Keratinocyte (primary cell): ENCODE data around the gene NT5C3A. TPM values are rescaled to one million over a fixed set of nuclear protein-coding genes. Genes with fewer than 3 reads are reported as not detected.
A peak's percentile ranks its signal among the peaks of the same experiment; 100 is the strongest.

ENCODE experiments used
- DNase-seq: peaks from one replicate; pipeline ENCODE4 v3.0.0-alpha.2; 2011; ENCODE audit warnings: low read depth, missing footprints, low spot score
- FAIRE-seq: peaks from 2 replicates; lab custom pipeline; 2011; peaks lifted over from hg19 to GRCh38; lab: Jason Lieb, UNC
- H2AFZ ChIP-seq: 2 replicates; pipeline ENCODE4 v1.6.0; 2012; ENCODE audit warnings: low read length, control low read depth, inconsistent platforms; ENCODE audit not compliant: control insufficient read depth
- H3K27ac ChIP-seq: 2 replicates; pipeline ENCODE4 v1.5.1; 2011; ENCODE audit warnings: low read length; ENCODE audit not compliant: control insufficient read depth, insufficient read depth
- H3K27me3 ChIP-seq: 3 replicates; pipeline ENCODE4 v1.6.0; 2011; ENCODE audit warnings: low read length; ENCODE audit not compliant: control insufficient read depth, insufficient read depth; ENCODE audit errors: extremely low read depth
- H3K36me3 ChIP-seq, 2 experiments: 2 replicates in 1 of 2; 3 replicates in 1 of 2; pipeline ENCODE4 v1.5.1; 2011; ENCODE audit warnings: low read length in 2 of 2, mild to moderate bottlenecking in 1 of 2; ENCODE audit not compliant: control insufficient read depth in 2 of 2, insufficient read depth in 2 of 2; ENCODE audit errors: extremely low read depth in 1 of 2
- H3K4me1 ChIP-seq: 3 replicates; pipeline ENCODE4 v1.5.1; 2011; ENCODE audit warnings: low read length; ENCODE audit not compliant: control insufficient read depth, insufficient read depth; ENCODE audit errors: extremely low read depth
- H3K4me2 ChIP-seq: 3 replicates; pipeline ENCODE4 v1.6.0; 2011; ENCODE audit warnings: low read depth, low read length; ENCODE audit not compliant: control insufficient read depth, insufficient read depth; ENCODE audit errors: extremely low read depth
- H3K4me3 ChIP-seq, 3 experiments: fragments of 200-600 bp in 1 of 3; sonication (generic) in 1 of 3; 2 replicates in 2 of 3; 3 replicates in 1 of 3; pipeline ENCODE4 v1.5.1; 2011 to 2016; ENCODE audit warnings: low read length in 3 of 3, mild to moderate bottlenecking in 3 of 3, control low read depth in 2 of 3, inconsistent platforms in 1 of 3, low read depth in 1 of 3, mixed read lengths in 1 of 3, mixed run types in 1 of 3, moderate library complexity in 1 of 3; ENCODE audit not compliant: control insufficient read depth in 2 of 3, insufficient read depth in 2 of 3; ENCODE audit errors: extremely low read depth in 1 of 3
- H3K79me2 ChIP-seq: 2 replicates; pipeline ENCODE4 v1.6.0; 2012; ENCODE audit warnings: low read length; ENCODE audit not compliant: control insufficient read depth, insufficient read depth
- H3K9ac ChIP-seq: 3 replicates; pipeline ENCODE4 v1.6.0; 2011; ENCODE audit warnings: low read length; ENCODE audit not compliant: control insufficient read depth, insufficient read depth; ENCODE audit errors: extremely low read depth
- H3K9me1 ChIP-seq: 3 replicates; pipeline ENCODE4 v1.6.0; 2011; ENCODE audit warnings: low read length; ENCODE audit not compliant: control insufficient read depth, insufficient read depth; ENCODE audit errors: extremely low read depth
- H3K9me3 ChIP-seq: 2 replicates; pipeline ENCODE4 v1.5.1; 2012; ENCODE audit warnings: low read depth, low read length; ENCODE audit not compliant: control insufficient read depth
- H4K20me1 ChIP-seq: 3 replicates; pipeline ENCODE4 v1.6.0; 2011; ENCODE audit warnings: low read length; ENCODE audit not compliant: control insufficient read depth, insufficient read depth; ENCODE audit errors: extremely low read depth
- EZH2 ChIP-seq: IDR thresholded peaks from one replicate; pipeline ENCODE4 v1.6.1; 2012; ENCODE audit warnings: inconsistent platforms, mild to moderate bottlenecking, low read length, moderate library complexity
- dilution Hi-C: fragments of 300-500 bp; cut with MboI; formaldehyde crosslinking; loops from one replicate; pipeline ENCODE4 v1.7.0; 2020; ENCODE audit warnings: low sequenced_read_pairs; ENCODE audit not compliant: extremely low pct_ligation_motif_present
- polyA plus RNA-seq, 5 experiments: library from polyadenylated mRNA; depleted of rRNA in 3 of 5; stranded (reverse) in 3 of 5; stranded (forward) in 1 of 5; unstranded in 1 of 5; fragments of >200 nt; gene quantifications; 1 replicate in 1 of 5; 2 replicates in 3 of 5; 3 replicates in 1 of 5; pipeline versions ENCODE4 v1.2.1 to v1.2.3, GENCODE V29; 2011 to 2012; ENCODE audit warnings: missing spikeins in 2 of 5, low read depth in 1 of 5, low replicate concordance in 1 of 5
- TF ChIP-seq, protein P1 (sequence below), 3 experiments: IDR thresholded peaks in 1 of 3; conservative IDR thresholded peaks in 1 of 3; optimal IDR thresholded peaks in 1 of 3; 2 replicates in 2 of 3; 3 replicates in 1 of 3; pipeline versions ENCODE3 to v1.5.1; 2011; ENCODE audit warnings: low read length in 3 of 3, mild to moderate bottlenecking in 3 of 3, moderate library complexity in 2 of 3, control low read depth in 1 of 3, inconsistent platforms in 1 of 3; ENCODE audit not compliant: insufficient read depth in 2 of 3; ENCODE audit errors: extremely low read depth in 1 of 3

The NT5C3A gene
- polyA plus RNA-seq, 1 donor (not counting 4 experiments of a cell fraction or from before 2014, with no cell fraction given): 30.5 TPM

DNA sequence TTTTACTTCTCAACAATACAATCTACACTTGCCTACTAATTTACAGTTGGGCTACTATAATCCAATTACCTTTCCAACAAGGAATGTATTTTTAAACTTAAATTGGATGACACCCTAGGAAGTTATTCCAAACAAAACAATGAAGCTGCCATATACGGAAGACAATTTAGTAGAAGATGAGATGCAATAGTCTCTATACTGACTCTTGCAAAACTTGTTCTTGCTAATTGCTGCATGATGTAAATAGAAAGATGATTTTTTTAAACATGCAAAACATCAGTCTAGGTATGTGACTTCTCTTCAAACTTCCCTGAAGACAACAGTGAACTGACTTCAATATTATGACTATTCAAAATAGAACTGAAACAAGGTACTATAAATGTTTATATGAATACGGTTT, 17.6 kb downstream of the NT5C3A start:
- no peak overlapping the region for H3K4me3 ChIP-seq
- no peaks in the 10 kb centered on the region for H4K20me1 ChIP-seq
- H3K79me2 ChIP-seq: peaks cover 80% of the 10 kb centered on the region
- no peak overlapping the region for H3K9ac ChIP-seq
- no peak overlapping the region for H3K4me2 ChIP-seq
- no peak for DNase-seq
- H3K4me1 ChIP-seq: peaks cover 18% of the 10 kb centered on the region
- no peak for FAIRE-seq
- no peaks in the 10 kb centered on the region for H3K9me3 ChIP-seq
- no peak overlapping the region for H2AFZ ChIP-seq
- no peaks in the 10 kb centered on the region for H3K27me3 ChIP-seq
- TF ChIP-seq EZH2: no peak
- TF ChIP-seq, protein P1, sequence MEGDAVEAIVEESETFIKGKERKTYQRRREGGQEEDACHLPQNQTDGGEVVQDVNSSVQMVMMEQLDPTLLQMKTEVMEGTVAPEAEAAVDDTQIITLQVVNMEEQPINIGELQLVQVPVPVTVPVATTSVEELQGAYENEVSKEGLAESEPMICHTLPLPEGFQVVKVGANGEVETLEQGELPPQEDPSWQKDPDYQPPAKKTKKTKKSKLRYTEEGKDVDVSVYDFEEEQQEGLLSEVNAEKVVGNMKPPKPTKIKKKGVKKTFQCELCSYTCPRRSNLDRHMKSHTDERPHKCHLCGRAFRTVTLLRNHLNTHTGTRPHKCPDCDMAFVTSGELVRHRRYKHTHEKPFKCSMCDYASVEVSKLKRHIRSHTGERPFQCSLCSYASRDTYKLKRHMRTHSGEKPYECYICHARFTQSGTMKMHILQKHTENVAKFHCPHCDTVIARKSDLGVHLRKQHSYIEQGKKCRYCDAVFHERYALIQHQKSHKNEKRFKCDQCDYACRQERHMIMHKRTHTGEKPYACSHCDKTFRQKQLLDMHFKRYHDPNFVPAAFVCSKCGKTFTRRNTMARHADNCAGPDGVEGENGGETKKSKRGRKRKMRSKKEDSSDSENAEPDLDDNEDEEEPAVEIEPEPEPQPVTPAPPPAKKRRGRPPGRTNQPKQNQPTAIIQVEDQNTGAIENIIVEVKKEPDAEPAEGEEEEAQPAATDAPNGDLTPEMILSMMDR (optimal IDR thresholded peaks at IDR 0.05 in 1 of 3, IDR thresholded peaks at IDR 0.05 in 1 of 3, conservative IDR thresholded peaks at IDR 0.05 in 1 of 3; ENCODE audit: extremely low read depth in 1 of 3, insufficient read depth in 2 of 3, low read length in 3 of 3): no peak
- dilution Hi-C loops: no loop called here
- H3K36me3 ChIP-seq: no peaks in the 10 kb centered on the region
- no peaks in the 10 kb centered on the region for H3K9me1 ChIP-seq
- H3K27ac ChIP-seq: no peak overlapping the region

- no peak for FAIRE-seq
- Histone ChIP-seq H3K4me2 (no peak overlapping the region), H3K4me1 (peaks cover 16% of the 10 kb centered on the region), H3K27ac (peak overlapping the region; percentile 30), H3K9me1 (no peaks in the 10 kb centered on the region), H3K27me3 (no peaks in the 10 kb centered on the region), H3K4me3 (no peak overlapping the region), H3K36me3 (no peaks in the 10 kb centered on the region), H3K79me2 (peaks cover 81% of the 10 kb centered on the region), H4K20me1 (no peaks in the 10 kb centered on the region), H3K9ac (no peak overlapping the region), H2AFZ (no peak overlapping the region), H3K9me3 (no peaks in the 10 kb centered on the region)
- TF ChIP-seq EZH2: no peak
- TF ChIP-seq, protein P1 (optimal IDR thresholded peaks at IDR 0.05 in 1 of 3, IDR thresholded peaks at IDR 0.05 in 1 of 3, conservative IDR thresholded peaks at IDR 0.05 in 1 of 3; ENCODE audit: extremely low read depth in 1 of 3, insufficient read depth in 2 of 3, low read length in 3 of 3): no peak
- DNase-seq: no peak
- dilution Hi-C loops: no loop called here
Measured at GRCh38 chr7:33044401-33044718, 18.2 kb downstream of the NT5C3A start.
